Liver (tissue), 3 donors: ENCODE results near the gene OTUD7B.

Experiments used
- FOXA1 ChIP-seq: IDR thresholded peaks from 2 replicates; pipeline ENCODE4 v1.6.1; 2016; ENCODE audit warnings: antibody characterized with exemption
- GABPA ChIP-seq, 2 donors: IDR thresholded peaks in 1 of 2; conservative IDR thresholded peaks in 1 of 2; 2 replicates each; pipeline ENCODE4 v1.6.1; 2016; ENCODE audit warnings: antibody characterized with exemption in 2 of 2, mild to moderate bottlenecking in 1 of 2, moderate library complexity in 1 of 2
- NR2F2 ChIP-seq: IDR thresholded peaks from 2 replicates; pipeline ENCODE4 v1.6.1; 2016; ENCODE audit warnings: antibody characterized with exemption
- RAD21 ChIP-seq, 2 donors: IDR thresholded peaks; 2 replicates each; pipeline ENCODE4 v1.6.1; 2016; ENCODE audit warnings: antibody characterized with exemption in 2 of 2, mild to moderate bottlenecking in 2 of 2
- RXRA ChIP-seq, 2 donors: IDR thresholded peaks; 2 replicates each; pipeline ENCODE4 v1.6.1; 2017 to 2018; ENCODE audit warnings: antibody characterized with exemption in 2 of 2, mild to moderate bottlenecking in 1 of 2
- SP1 ChIP-seq: IDR thresholded peaks from 2 replicates; pipeline ENCODE4 v1.6.1; 2018; ENCODE audit warnings: antibody characterized with exemption, mild to moderate bottlenecking
- TAF1 ChIP-seq: conservative IDR thresholded peaks from 2 replicates; pipeline ENCODE4 v1.6.1; 2016; ENCODE audit warnings: antibody characterized with exemption, mild to moderate bottlenecking
- YY1 ChIP-seq: IDR thresholded peaks from 2 replicates; pipeline ENCODE4 v1.6.1; 2016; ENCODE audit warnings: antibody characterized with exemption, mild to moderate bottlenecking
- TF ChIP-seq, protein P1 (sequence below): fragments of 150-350 bp; IDR thresholded peaks from 2 replicates; pipeline ENCODE4 v1.5.1; 2017; ENCODE audit warnings: improper control_type of control experiment, low read depth, low read length; ENCODE audit not compliant: missing input control
- TF ChIP-seq, protein P2 (sequence below): IDR thresholded peaks from 2 replicates; pipeline ENCODE4 v1.6.1; 2016; ENCODE audit warnings: antibody characterized with exemption
- TF ChIP-seq, protein P3 (sequence below): IDR thresholded peaks from 2 replicates; pipeline ENCODE4 v1.6.1; 2016; ENCODE audit warnings: antibody characterized with exemption, mild to moderate bottlenecking
- TF ChIP-seq, protein P4 (sequence below): IDR thresholded peaks from 2 replicates; pipeline ENCODE4 v1.6.1; 2016; ENCODE audit warnings: antibody characterized with exemption
- donor health status: healthy.
- donor health status: healthy.

DNA sequence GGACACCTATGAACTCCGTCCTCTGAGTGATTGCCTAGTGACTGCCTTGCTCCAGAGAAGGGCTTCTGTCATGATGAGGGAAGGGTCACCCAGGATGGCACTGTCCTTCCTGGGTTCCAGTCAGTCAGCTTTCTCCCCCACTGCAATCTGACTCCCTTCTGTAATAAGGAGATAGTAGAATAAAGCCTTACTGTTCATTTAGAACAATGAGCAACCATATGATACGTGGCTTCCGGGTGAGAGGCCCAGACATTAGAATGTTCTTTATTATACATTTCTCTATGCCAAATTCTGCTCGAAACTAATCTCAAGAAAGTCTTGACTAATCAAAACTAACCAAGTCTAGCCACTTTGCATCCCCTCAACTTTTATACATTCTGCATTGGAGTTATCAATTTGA lies 65.3 kb downstream of the OTUD7B start:
- TF ChIP-seq, protein P1, sequence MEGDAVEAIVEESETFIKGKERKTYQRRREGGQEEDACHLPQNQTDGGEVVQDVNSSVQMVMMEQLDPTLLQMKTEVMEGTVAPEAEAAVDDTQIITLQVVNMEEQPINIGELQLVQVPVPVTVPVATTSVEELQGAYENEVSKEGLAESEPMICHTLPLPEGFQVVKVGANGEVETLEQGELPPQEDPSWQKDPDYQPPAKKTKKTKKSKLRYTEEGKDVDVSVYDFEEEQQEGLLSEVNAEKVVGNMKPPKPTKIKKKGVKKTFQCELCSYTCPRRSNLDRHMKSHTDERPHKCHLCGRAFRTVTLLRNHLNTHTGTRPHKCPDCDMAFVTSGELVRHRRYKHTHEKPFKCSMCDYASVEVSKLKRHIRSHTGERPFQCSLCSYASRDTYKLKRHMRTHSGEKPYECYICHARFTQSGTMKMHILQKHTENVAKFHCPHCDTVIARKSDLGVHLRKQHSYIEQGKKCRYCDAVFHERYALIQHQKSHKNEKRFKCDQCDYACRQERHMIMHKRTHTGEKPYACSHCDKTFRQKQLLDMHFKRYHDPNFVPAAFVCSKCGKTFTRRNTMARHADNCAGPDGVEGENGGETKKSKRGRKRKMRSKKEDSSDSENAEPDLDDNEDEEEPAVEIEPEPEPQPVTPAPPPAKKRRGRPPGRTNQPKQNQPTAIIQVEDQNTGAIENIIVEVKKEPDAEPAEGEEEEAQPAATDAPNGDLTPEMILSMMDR: no peak
- TF ChIP-seq, protein P2, sequence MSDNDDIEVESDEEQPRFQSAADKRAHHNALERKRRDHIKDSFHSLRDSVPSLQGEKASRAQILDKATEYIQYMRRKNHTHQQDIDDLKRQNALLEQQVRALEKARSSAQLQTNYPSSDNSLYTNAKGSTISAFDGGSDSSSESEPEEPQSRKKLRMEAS: no peak
- TF ChIP-seq, protein P3, sequence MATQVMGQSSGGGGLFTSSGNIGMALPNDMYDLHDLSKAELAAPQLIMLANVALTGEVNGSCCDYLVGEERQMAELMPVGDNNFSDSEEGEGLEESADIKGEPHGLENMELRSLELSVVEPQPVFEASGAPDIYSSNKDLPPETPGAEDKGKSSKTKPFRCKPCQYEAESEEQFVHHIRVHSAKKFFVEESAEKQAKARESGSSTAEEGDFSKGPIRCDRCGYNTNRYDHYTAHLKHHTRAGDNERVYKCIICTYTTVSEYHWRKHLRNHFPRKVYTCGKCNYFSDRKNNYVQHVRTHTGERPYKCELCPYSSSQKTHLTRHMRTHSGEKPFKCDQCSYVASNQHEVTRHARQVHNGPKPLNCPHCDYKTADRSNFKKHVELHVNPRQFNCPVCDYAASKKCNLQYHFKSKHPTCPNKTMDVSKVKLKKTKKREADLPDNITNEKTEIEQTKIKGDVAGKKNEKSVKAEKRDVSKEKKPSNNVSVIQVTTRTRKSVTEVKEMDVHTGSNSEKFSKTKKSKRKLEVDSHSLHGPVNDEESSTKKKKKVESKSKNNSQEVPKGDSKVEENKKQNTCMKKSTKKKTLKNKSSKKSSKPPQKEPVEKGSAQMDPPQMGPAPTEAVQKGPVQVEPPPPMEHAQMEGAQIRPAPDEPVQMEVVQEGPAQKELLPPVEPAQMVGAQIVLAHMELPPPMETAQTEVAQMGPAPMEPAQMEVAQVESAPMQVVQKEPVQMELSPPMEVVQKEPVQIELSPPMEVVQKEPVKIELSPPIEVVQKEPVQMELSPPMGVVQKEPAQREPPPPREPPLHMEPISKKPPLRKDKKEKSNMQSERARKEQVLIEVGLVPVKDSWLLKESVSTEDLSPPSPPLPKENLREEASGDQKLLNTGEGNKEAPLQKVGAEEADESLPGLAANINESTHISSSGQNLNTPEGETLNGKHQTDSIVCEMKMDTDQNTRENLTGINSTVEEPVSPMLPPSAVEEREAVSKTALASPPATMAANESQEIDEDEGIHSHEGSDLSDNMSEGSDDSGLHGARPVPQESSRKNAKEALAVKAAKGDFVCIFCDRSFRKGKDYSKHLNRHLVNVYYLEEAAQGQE: no peak
- no peak for TF ChIP-seq TAF1
- TF ChIP-seq YY1: no peak
- no peak for TF ChIP-seq GABPA (IDR thresholded peaks at IDR 0.05 in 1 of 2, conservative IDR thresholded peaks at IDR 0.05 in 1 of 2)
- TF ChIP-seq NR2F2: no peak
- TF ChIP-seq RXRA (IDR thresholded peaks at IDR 0.05): no peak
- no peak for TF ChIP-seq SP1
- TF ChIP-seq RAD21 (IDR thresholded peaks at IDR 0.05): no peak
- TF ChIP-seq, protein P4, sequence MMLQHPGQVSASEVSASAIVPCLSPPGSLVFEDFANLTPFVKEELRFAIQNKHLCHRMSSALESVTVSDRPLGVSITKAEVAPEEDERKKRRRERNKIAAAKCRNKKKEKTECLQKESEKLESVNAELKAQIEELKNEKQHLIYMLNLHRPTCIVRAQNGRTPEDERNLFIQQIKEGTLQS: no peak
- TF ChIP-seq FOXA1: no peak
